K562 (cell line): ENCODE results near the gene SH2D5.

ENCODE experiments used
- MYC ChIP-seq, 2 experiments: fragments of 250-450 bp in 1 of 2; sonication (Bioruptor Pico) in 1 of 2; IDR thresholded peaks; 2 replicates each; pipeline versions ENCODE4 v1.5.1 to v1.6.1; 2012 to 2021; ENCODE audit warnings: low read depth in 2 of 2, borderline replicate concordance in 1 of 2, improper control_type of control experiment in 1 of 2, low read length in 1 of 2, mild to moderate bottlenecking in 1 of 2, moderate library complexity in 1 of 2
- RAD21 ChIP-seq, 2 experiments: fragments of 250-450 bp in 1 of 2; fragments of 450-650 bp in 1 of 2; sonication (Bioruptor Pico) in 1 of 2; formaldehyde crosslinking in 1 of 2; IDR thresholded peaks in 1 of 2; conservative IDR thresholded peaks in 1 of 2; 2 replicates each; pipeline versions ENCODE4 v1.4.0 to v1.8.0; 2020 to 2022; ENCODE audit warnings: mild to moderate bottlenecking in 2 of 2, moderate library complexity in 1 of 2
- TF ChIP-seq, protein P1 (sequence below): fragments of 250-450 bp; sonication (Bioruptor Pico); IDR thresholded peaks from 2 replicates; pipeline ENCODE4 v1.8.0; 2022; ENCODE audit warnings: moderate library complexity, mild to moderate bottlenecking, inconsistent platforms
- TF ChIP-seq, protein P2 (sequence below), 3 experiments: IDR thresholded peaks in 2 of 3; conservative IDR thresholded peaks in 1 of 3; 2 replicates each; pipeline ENCODE4 v1.5.1; 2011 to 2012; ENCODE audit warnings: low read length in 3 of 3, mild to moderate bottlenecking in 3 of 3, control low read depth in 2 of 3, improper control_type of control experiment in 1 of 3, inconsistent platforms in 1 of 3, low read depth in 1 of 3, mixed read lengths in 1 of 3, moderate library complexity in 1 of 3; ENCODE audit not compliant: insufficient read depth in 2 of 3

DNA sequence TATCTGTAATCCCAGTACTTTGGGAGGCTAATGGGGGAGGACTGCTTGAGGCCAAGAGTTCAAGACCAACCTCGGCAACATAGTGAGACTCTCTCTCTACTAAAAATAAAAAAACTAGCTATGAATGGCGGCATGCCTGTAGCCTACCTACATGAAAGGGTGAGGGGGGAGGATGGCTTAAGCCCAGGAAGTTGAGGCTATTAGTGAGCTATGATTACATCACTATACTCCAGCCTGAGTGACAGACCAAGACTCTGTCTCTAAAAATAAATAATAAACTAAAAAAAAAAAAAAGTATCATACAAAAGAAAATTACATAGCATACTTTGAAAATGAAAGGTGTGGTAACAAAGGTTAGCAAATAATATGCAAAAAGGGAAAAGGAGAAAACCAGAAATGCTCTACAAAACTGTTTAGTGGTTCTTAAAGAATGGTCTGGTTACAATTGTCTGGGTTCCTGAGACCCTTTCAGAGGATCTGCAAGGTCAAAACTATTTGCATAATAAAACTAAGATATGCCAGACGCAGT, 19.0 kb upstream of the SH2D5 start:
- TF ChIP-seq RAD21 (CRISPR knock-in tag; conservative IDR thresholded peaks at IDR 0.05 in 1 of 2, IDR thresholded peaks at IDR 0.05 in 1 of 2) (no peak), MYC (IDR thresholded peaks at IDR 0.05; ENCODE audit: low read depth, low read length) (no peak), MYC (CRISPR knock-in tag; IDR thresholded peaks at IDR 0.05; ENCODE audit: borderline replicate concordance, low read depth) (no peak)
- TF ChIP-seq, protein P1, sequence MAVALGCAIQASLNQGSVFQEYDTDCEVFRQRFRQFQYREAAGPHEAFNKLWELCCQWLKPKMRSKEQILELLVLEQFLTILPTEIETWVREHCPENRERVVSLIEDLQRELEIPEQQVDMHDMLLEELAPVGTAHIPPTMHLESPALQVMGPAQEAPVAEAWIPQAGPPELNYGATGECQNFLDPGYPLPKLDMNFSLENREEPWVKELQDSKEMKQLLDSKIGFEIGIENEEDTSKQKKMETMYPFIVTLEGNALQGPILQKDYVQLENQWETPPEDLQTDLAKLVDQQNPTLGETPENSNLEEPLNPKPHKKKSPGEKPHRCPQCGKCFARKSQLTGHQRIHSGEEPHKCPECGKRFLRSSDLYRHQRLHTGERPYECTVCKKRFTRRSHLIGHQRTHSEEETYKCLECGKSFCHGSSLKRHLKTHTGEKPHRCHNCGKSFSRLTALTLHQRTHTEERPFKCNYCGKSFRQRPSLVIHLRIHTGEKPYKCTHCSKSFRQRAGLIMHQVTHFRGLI (CRISPR knock-in tag): no peak
- TF ChIP-seq, protein P2, sequence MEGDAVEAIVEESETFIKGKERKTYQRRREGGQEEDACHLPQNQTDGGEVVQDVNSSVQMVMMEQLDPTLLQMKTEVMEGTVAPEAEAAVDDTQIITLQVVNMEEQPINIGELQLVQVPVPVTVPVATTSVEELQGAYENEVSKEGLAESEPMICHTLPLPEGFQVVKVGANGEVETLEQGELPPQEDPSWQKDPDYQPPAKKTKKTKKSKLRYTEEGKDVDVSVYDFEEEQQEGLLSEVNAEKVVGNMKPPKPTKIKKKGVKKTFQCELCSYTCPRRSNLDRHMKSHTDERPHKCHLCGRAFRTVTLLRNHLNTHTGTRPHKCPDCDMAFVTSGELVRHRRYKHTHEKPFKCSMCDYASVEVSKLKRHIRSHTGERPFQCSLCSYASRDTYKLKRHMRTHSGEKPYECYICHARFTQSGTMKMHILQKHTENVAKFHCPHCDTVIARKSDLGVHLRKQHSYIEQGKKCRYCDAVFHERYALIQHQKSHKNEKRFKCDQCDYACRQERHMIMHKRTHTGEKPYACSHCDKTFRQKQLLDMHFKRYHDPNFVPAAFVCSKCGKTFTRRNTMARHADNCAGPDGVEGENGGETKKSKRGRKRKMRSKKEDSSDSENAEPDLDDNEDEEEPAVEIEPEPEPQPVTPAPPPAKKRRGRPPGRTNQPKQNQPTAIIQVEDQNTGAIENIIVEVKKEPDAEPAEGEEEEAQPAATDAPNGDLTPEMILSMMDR (IDR thresholded peaks at IDR 0.05 in 2 of 3, conservative IDR thresholded peaks at IDR 0.05 in 1 of 3; ENCODE audit: insufficient read depth in 2 of 3, low read depth in 1 of 3, low read length in 3 of 3): no peak
